Right lobe of liver (tissue), 6 donors: ENCODE measurements around the gene ALS2. TPM values are rescaled to one million over a fixed set of nuclear protein-coding genes. Genes with fewer than 3 reads are reported as not detected.
"Not testable (repeated sequence)": the region's sequence is repeated elsewhere in the genome, so short reads cannot be mapped to it uniquely, and the experiment has no call there.

Experiments used
- ATAC-seq, 4 donors: fragments of 200-7000 bp; cut with Tn5 transposase; one replicate each; pipeline ENCODE4 v1.9.1; 2020; ENCODE audit warnings: mild to moderate bottlenecking in 4 of 4, moderate library complexity in 4 of 4
- DNase-seq, 3 donors: peaks; one replicate each; pipeline ENCODE4 v3.0.0-alpha.2; 2020
- H3K27ac ChIP-seq, 3 donors: fragments of 200-600 bp; one replicate each; pipeline ENCODE4 v1.8.0; 2022
- H3K27me3 ChIP-seq, 2 donors: fragments of 200-600 bp; one replicate each; pipeline ENCODE4 v1.8.0; 2022
- H3K36me3 ChIP-seq, 4 donors: fragments of 200-600 bp; sonication (generic) in 1 of 4; one replicate each; pipeline versions ENCODE4 v1.5.1 to v1.8.0; 2017 to 2022; ENCODE audit warnings: control low read depth in 1 of 4
- H3K4me1 ChIP-seq, 4 donors: fragments of 200-600 bp; sonication (generic) in 1 of 4; one replicate each; pipeline versions ENCODE4 v1.5.1 to v1.8.0; 2017 to 2022; ENCODE audit warnings: control low read depth in 1 of 4
- H3K4me3 ChIP-seq, 3 donors: fragments of 200-600 bp; one replicate each; pipeline ENCODE4 v1.8.0; 2022
- H3K9me3 ChIP-seq, 4 donors: fragments of 200-600 bp; sonication (generic) in 1 of 4; one replicate each; pipeline versions ENCODE4 v1.5.1 to v1.8.0; 2017 to 2022; ENCODE audit warnings: control low read depth in 1 of 4
- POLR2A ChIP-seq: fragments of 450-650 bp; IDR thresholded peaks from one replicate; pipeline ENCODE4 v1.6.1; 2017; ENCODE audit warnings: antibody characterized with exemption, mild to moderate bottlenecking
- WGBS: methylation state at CpG from one replicate; pipeline ENCODE4 v1.1.6; 2018; ENCODE audit warnings: low coverage, low lambda C conversion rate; ENCODE audit not compliant: insufficient coverage; ENCODE audit errors: missing lambda C conversion rate; 5-methylcytosine and 5-hydroxymethylcytosine counted together
- intact Hi-C, 2 donors: fragments of 100-400 bp; cut with DNase I; formaldehyde crosslinking; loops; one replicate each; pipeline versions ENCODE4 v1.11.2 to v1.14.1; 2022
- total RNA-seq, 6 experiments: library from RNA; depleted of rRNA in 2 of 6; stranded (reverse); fragments of >200 nt in 2 of 6; fragmentation: NEBNext Ultra II Directional in 3 of 6; extraction: Animal tissue kit (Norgen Biotek cat#: 25700) in 3 of 6; gene quantifications; one replicate each; pipeline versions ENCODE4 v1.1.0 to v1.2.4, GENCODE V29; 2016 to 2023
- TF ChIP-seq, protein P1 (sequence below), 4 donors: fragments of 200-600 bp in 3 of 4; fragments of 450-650 bp in 1 of 4; IDR thresholded peaks; one replicate each; pipeline versions ENCODE4 v1.5.1 to v1.8.0; 2016 to 2022; ENCODE audit warnings: antibody characterized with exemption in 4 of 4, mild to moderate bottlenecking in 2 of 4
- donor health status: DM: no; HTN: yes; CAD: no.
- donor health status: DM: no; HTN: no; CAD: no.
- donor health status: DM: no; HTN: no; CAD: no.
- donor health status: DM: no; HTN: yes; CAD: no.
- donor health status: DM: no; HTN: yes; CAD: no.

The ALS2 gene
- total RNA-seq, 6 experiments from 2014 or later = 15.8 to 24.9 (median 20.3) TPM

DNA sequence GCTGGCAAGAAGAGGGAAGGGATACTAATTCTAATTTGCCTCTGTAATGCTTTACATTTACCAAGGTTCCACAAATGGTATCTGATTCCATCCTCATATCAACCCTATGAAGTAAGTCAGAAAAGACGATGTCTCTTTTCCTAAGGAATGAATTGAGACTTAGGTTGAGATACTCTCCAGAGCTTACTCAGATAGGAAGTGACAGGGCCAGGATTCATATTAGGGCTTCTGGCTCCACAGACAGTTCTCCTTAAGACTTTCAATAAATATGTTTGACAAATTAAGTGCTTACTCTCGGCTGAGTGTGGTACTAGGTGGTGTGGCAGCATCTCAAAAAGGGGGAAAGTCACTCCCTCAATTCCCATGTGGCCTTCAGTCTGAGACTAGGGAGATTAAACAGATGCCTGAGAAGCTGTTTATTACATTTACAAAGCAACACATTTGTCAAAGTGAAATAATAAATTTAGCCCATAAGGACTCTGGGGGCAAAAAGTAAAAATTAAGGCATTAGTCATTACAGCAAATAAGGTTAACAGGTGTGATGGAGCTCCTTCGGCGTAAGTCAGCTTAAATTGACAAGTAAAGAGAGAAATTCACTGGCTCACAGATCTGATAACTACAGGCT lies 39.8 kb upstream of the ALS2 start:
- 60% methylated on average over 2 of the region's 4 CpGs for WGBS
- Histone ChIP-seq H3K36me3 (no peaks in the 10 kb centered on the region), H3K27ac (no peak overlapping the region), H3K4me1 (no peaks in the 10 kb centered on the region), H3K27me3 (no peaks in the 10 kb centered on the region), H3K9me3 (no peaks in the 10 kb centered on the region), H3K4me3 (no peak overlapping the region)
- no peak for ATAC-seq
- intact Hi-C loops = no loop called here
- no peak for TF ChIP-seq POLR2A
- TF ChIP-seq, protein P1, sequence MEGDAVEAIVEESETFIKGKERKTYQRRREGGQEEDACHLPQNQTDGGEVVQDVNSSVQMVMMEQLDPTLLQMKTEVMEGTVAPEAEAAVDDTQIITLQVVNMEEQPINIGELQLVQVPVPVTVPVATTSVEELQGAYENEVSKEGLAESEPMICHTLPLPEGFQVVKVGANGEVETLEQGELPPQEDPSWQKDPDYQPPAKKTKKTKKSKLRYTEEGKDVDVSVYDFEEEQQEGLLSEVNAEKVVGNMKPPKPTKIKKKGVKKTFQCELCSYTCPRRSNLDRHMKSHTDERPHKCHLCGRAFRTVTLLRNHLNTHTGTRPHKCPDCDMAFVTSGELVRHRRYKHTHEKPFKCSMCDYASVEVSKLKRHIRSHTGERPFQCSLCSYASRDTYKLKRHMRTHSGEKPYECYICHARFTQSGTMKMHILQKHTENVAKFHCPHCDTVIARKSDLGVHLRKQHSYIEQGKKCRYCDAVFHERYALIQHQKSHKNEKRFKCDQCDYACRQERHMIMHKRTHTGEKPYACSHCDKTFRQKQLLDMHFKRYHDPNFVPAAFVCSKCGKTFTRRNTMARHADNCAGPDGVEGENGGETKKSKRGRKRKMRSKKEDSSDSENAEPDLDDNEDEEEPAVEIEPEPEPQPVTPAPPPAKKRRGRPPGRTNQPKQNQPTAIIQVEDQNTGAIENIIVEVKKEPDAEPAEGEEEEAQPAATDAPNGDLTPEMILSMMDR (IDR thresholded peaks at IDR 0.05) = no peak
- no peak for DNase-seq

DNA sequence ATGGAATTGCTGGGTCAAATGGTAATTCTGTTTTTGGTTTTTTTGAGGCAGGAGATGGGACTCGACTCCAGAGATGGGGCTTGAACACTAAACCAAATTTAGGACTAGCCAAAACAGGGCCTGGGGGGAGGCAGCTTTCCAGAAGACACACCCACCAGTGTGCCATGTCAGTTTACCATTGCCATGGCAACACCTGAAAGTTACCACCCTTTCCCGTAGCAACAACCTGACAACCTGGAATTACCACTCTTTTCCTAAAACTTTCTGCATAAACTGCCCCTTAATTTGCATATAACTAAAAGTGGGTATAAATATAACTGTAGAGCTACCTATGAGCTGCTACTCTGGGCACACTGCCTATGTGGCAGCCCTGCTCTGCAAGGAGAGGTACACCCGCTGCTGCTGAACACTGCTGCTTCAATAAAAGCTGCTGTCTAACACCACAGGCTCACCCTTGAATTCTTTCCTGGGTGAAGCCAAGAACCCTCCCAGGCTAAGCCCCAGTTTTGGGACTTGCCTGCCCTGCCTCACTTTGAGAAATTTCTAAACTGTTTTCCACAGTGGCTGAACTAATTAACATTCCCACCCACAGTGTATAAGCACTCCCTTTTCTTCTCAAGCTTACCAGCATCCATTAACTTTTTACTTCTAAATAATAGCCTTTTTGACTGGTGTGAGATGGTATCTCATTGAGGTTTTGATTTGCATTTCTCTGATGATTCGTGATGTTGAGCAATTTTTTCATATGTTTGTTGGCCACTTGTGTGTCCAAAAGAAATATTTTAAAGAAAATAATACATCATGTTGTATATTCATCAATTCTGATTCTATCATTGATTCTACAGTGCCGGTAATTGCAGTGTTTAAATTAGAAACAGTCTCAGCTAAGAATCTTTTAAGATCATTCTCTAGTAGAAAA lies 36.2 kb upstream of the ALS2 start:
- DNase-seq = no peak
- no peaks in the 10 kb centered on the region for H3K27me3 ChIP-seq
- no peaks in the 10 kb centered on the region for H3K36me3 ChIP-seq
- intact Hi-C loops = no loop called here
- no peak overlapping the region for H3K27ac ChIP-seq
- 53% methylated on average over 5 of the region's 5 CpGs for WGBS
- TF ChIP-seq, protein P1 (IDR thresholded peaks at IDR 0.05) = no peak
- no peak for TF ChIP-seq POLR2A
- H3K4me3 ChIP-seq = no peak overlapping the region
- H3K4me1 ChIP-seq = no peaks in the 10 kb centered on the region
- no peaks in the 10 kb centered on the region for H3K9me3 ChIP-seq
- no peak for ATAC-seq

DNA sequence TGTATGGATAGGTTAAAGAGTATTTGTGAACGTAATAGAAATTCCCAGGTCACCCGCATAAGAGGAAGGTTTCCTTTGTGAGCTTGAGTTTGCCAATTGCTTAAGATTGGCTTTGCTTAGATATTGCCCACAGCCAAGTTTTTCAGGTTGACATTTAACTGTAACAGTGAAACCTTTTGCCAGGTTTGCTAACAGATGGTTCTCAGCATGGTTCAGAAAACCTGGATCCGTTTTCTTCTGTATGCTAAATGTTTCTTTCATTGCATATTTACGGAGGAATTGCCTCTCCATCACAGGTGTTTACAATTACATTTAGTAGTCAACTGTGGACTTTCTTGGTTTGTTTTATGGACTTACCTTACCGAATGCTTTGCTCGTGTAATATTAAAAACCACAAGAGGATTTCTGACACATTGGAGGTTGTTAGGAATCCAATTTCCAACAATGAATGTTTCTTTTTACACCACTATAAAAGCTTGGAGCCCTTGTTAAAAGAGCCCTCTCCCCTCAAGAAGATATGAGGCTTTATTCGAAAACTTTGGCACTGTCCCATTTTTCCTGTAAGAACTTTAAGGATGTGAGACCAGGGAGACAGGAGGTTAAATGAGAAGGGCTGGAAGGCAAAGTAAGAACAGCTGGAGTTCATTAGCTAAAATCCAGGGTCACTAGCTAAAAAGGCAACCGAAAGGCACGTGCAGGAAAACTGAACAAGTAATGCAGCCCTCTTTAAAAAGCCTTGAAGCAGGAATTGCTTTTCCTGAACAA lies 33.4 kb upstream of the ALS2 start:
- no peaks in the 10 kb centered on the region for H3K36me3 ChIP-seq
- intact Hi-C loops = no loop called here
- ATAC-seq = no peak

DNA sequence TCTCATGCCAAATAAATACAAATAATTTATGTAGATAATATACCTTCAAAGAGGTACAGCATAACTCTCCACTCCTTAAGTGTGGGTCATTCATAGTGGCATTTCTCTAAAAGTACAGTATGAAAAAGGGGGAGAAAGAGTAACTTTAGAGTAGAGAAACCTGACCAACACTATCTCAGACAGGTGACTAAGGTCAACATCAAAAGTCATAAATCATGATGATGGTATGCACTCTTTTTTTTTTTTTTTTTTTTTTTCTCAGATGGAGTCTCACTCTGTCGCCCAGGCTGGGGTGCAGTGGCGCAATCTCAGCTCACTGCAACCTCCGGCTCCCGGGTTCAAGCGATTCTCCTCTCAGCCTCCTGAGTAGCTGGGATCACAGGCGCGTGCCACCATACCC lies 29.9 kb upstream of the ALS2 start:
- whole genome bisulfite sequencing = 100% methylated on average over 4 of the region's 7 CpGs

More for the DNA sequence above, 33.4 kb upstream of the ALS2 start:
- no peak overlapping the region for H3K27ac ChIP-seq
- 61% methylated on average over 9 of the region's 9 CpGs for WGBS
- H3K4me1 ChIP-seq = no peaks in the 10 kb centered on the region
- no peaks in the 10 kb centered on the region for H3K9me3 ChIP-seq
- H3K27me3 ChIP-seq = no peaks in the 10 kb centered on the region
- DNase-seq = no peak
- TF ChIP-seq POLR2A = no peak
- TF ChIP-seq, protein P1 (IDR thresholded peaks at IDR 0.05) = no peak
- no peak overlapping the region for H3K4me3 ChIP-seq

More for the DNA sequence above, 29.9 kb upstream of the ALS2 start:
- H3K27ac ChIP-seq, DNase-seq, intact Hi-C loops, H3K27me3 ChIP-seq, H3K36me3 ChIP-seq, H3K4me1 ChIP-seq, H3K9me3 ChIP-seq, ATAC-seq, H3K4me3 ChIP-seq: not testable (repeated sequence)
